Stimulated activated memory B cell treated with anti-CD40 and anti-IgM and Interleukin-4, amounts not matched to agents 10 μg/mL and 1 μg/mL and 100 μg/mL, for 72 hours (primary cell): ENCODE results near the gene NUPR1.
"Not testable (repeated sequence)": the region's sequence is repeated elsewhere in the genome, so short reads cannot be mapped to it uniquely, and the experiment has no call there.

Experiments used
- ATAC-seq: fragments of 150-1000 bp; cut with Tn5 transposase; 2 replicates; pipeline ENCODE4 v1.10.0; 2021
- H3K27ac Mint-ChIP-seq: one replicate; pipeline ENCODE4 v1.8.0; 2022; ENCODE audit warnings: mild to moderate bottlenecking, mixed read lengths
- H3K27me3 Mint-ChIP-seq: one replicate; pipeline ENCODE4 v1.8.0; 2022; ENCODE audit warnings: mixed read lengths
- H3K36me3 Mint-ChIP-seq: one replicate; pipeline ENCODE4 v1.8.0; 2022; ENCODE audit warnings: mixed read lengths
- H3K4me1 Mint-ChIP-seq: one replicate; pipeline ENCODE4 v1.8.0; 2022; ENCODE audit warnings: mixed read lengths
- H3K4me3 Mint-ChIP-seq: one replicate; pipeline ENCODE4 v1.8.0; 2022; ENCODE audit warnings: mild to moderate bottlenecking, moderate library complexity, mixed read lengths
- H3K9me3 Mint-ChIP-seq: one replicate; pipeline ENCODE4 v1.8.0; 2022; ENCODE audit warnings: mixed read lengths

The NUPR1 gene

DNA sequence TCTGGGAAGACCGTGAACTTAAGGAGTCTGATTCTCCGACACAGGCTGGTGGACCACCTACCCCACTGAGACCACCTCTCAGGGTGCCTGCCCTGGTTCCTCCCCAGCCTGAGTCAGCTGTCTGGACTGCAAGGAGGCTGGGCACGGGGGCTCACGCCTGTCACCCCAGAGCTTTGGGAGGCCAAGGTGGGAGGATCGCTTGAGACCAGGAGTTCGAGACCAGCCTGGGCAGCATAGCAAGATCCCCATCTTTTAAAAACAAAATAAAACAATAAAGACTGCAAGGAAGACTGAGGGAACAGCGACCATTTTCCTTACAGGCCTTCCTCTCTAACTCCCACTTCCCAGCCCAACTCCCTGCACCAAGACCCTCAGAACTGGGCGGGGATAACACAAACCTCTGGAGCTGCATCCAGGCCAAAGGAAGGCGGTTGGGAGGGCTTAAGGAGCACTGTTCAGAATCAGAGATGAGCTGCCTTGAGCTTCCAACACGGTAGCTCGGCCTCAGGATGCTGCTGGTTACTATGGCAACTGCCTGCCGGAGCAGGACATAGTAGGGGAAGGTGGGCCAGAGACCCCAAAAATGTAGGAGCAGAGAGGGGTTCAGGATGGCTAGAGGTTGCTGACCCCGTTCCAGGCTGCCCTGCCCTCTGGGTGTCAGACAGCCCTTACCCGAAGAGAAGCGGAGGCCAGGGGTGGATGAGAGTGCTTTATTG is 40.0 kb downstream of the NUPR1 start:
- Mint-ChIP-seq H3K4me3 (no peak overlapping the region), H3K4me1 (peaks cover 40% of the 10 kb centered on the region), H3K36me3 (no peaks in the 10 kb centered on the region), H3K9me3 (no peaks in the 10 kb centered on the region), H3K27ac (no peak overlapping the region), H3K27me3 (no peaks in the 10 kb centered on the region)
- ATAC-seq, result no peak

- no peak for ATAC-seq
- Mint-ChIP-seq H3K4me1 (peaks cover 48% of the 10 kb centered on the region), H3K9me3 (no peaks in the 10 kb centered on the region), H3K36me3 (no peaks in the 10 kb centered on the region), H3K27ac (no peak overlapping the region), H3K4me3 (no peak overlapping the region), H3K27me3 (no peaks in the 10 kb centered on the region)
Measured at GRCh38 chr16:28497861-28498599, 40.7 kb downstream of the NUPR1 start.

DNA sequence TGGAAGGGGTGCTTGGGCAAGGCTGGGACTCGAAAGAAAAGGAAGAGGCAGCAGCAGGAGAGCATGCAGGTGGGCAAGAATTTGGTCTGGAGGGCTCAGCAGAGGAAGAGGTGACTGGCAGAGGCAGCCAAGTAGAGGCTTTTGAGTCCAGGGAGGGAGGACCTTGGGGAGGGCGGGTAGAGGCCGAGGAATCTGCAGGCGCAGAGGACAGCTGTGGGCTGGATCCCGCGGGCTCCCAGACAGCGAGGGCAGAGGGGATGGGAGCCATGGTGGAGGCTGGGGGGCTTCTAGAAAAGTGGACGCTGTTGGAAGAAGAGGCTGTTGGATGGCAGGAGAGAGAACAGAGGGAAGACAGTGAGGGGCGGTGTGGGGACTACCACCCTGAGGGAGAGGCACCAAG is 41.4 kb downstream of the NUPR1 start:
- H3K36me3 Mint-ChIP-seq, result no peaks in the 10 kb centered on the region
- no peak overlapping the region for H3K27ac Mint-ChIP-seq
- H3K4me3 Mint-ChIP-seq, result no peak overlapping the region
- no peaks in the 10 kb centered on the region for H3K27me3 Mint-ChIP-seq
- H3K4me1 Mint-ChIP-seq, result peaks cover 49% of the 10 kb centered on the region
- no peak for ATAC-seq
- no peaks in the 10 kb centered on the region for H3K9me3 Mint-ChIP-seq

DNA sequence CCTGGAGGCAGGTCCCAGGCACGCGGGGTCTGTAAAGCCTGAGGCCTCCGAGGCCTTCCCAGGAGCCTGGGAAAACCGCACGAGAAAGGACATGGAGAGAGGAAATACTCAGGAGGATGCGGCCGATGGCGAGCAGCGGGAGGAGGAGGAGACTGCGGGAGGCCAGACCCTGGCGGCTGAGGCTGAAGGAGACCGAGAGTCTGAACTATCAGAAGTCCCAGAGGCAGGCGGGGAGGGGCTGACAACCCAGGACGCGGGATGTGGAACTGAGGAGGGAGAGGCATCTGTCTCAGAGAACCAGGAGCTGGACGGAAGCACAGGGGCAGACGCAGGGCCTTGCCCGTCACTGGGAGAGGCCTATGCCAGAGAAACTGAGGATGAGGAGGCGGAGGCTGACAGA is 41.9 kb downstream of the NUPR1 start:
- no peaks in the 10 kb centered on the region for H3K9me3 Mint-ChIP-seq
- no peaks in the 10 kb centered on the region for H3K36me3 Mint-ChIP-seq
- peaks cover 49% of the 10 kb centered on the region for H3K4me1 Mint-ChIP-seq
- peak overlapping the region; percentile 100 for H3K27ac Mint-ChIP-seq
- no peak for ATAC-seq
- no peaks in the 10 kb centered on the region for H3K27me3 Mint-ChIP-seq
- no peak overlapping the region for H3K4me3 Mint-ChIP-seq

- no peaks in the 10 kb centered on the region for H3K36me3 Mint-ChIP-seq
- peak overlapping the region; percentile 100 for H3K27ac Mint-ChIP-seq
- no peaks in the 10 kb centered on the region for H3K27me3 Mint-ChIP-seq
- H3K9me3 Mint-ChIP-seq, result no peaks in the 10 kb centered on the region
- ATAC-seq, result no peak
- no peak overlapping the region for H3K4me3 Mint-ChIP-seq
- H3K4me1 Mint-ChIP-seq, result peaks cover 54% of the 10 kb centered on the region
Measured at GRCh38 chr16:28495795-28496749, 42.7 kb downstream of the NUPR1 start.

GRCh38 chr16:28495098-28495793 is 43.5 kb downstream of the NUPR1 start:
- Mint-ChIP-seq H3K27me3 (no peaks in the 10 kb centered on the region), H3K27ac (peak overlapping the region; percentile 100), H3K4me1 (peaks cover 52% of the 10 kb centered on the region), H3K9me3 (no peaks in the 10 kb centered on the region), H3K4me3 (peak overlapping the region; percentile 74), H3K36me3 (no peaks in the 10 kb centered on the region)
- no peak for ATAC-seq

DNA sequence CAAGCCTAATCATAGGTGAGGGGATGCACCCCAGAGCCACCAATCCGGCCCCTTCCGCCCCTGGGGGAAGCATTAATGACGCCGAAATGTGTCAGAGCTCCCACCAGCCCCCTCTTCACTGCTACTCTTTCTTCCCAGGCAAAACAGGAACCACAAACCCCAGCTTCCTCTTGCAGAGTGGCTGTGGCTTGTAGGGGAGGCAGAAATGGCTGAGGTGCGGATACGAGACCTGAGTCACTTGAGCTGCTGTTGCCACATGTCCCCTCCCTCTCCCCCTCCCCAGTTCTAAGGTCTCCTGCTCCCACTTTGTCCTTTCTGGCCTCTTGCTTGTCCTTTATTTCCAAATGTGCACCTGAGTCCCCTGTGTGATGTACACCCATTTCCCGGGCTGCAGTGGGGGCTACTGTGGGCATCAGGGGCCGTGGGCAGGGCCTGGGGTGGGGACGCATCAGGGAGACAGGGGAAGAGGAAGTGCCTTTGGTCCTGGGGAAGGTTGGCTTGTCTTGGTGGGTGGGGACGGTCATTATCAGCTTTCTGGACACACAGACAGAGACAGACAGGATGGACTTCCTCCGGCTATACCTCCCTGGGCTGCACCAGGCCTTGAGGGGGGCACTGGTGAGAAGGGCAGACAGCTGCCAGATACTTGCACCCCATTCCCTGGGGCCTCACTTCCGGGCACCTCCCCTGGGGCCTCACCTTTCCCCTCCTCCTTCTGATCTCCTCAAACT is 44.5 kb downstream of the NUPR1 start, which contains the start of gene APOBR:
TSS of gene APOBR (plus strand) at position 523 of the 731 bp plus-strand sequence. CDS start at position 562, 39 bp downstream.
- Mint-ChIP-seq H3K27ac (peak within 1 kb of the TSS; percentile 100), H3K27me3 (no peaks in the 10 kb centered on the region), H3K4me1 (peaks cover 49% of the 10 kb centered on the region), H3K9me3 (no peaks in the 10 kb centered on the region), H3K36me3 (peaks cover 2% of the 10 kb centered on the region), H3K4me3 (peak within 1 kb of the TSS; percentile 74)
- peak; percentile 84 for ATAC-seq

GRCh38 chr16:28492511-28492910 is 46.3 kb downstream of the NUPR1 start:
- Mint-ChIP-seq H3K36me3 (peaks cover 17% of the 10 kb centered on the region), H3K4me1 (peaks cover 53% of the 10 kb centered on the region), H3K9me3 (no peaks in the 10 kb centered on the region), H3K4me3 (peak overlapping the region; percentile 98), H3K27me3 (no peaks in the 10 kb centered on the region), H3K27ac (peak overlapping the region; percentile 100)
- no peak for ATAC-seq

- ATAC-seq, result peak; percentile 92
- peaks cover 58% of the 10 kb centered on the region for H3K4me1 Mint-ChIP-seq
- peak within 1 kb of the TSS; percentile 98 for H3K4me3 Mint-ChIP-seq
- H3K27ac Mint-ChIP-seq, result peak within 1 kb of the TSS; percentile 100
- no peaks in the 10 kb centered on the region for H3K9me3 Mint-ChIP-seq
- H3K27me3 Mint-ChIP-seq, result no peaks in the 10 kb centered on the region
- H3K36me3 Mint-ChIP-seq, result peaks cover 22% of the 10 kb centered on the region
Measured at GRCh38 chr16:28491970-28492474, 46.8 kb downstream of the NUPR1 start, which contains the start of gene CLN3. TSS of gene CLN3 (minus strand) at chr16:28492074. CDS start at chr16:28491759, 315 bp downstream.

GRCh38 chr16:28491230-28491969 is 47.4 kb downstream of the NUPR1 start:
- Mint-ChIP-seq H3K4me1 (peaks cover 55% of the 10 kb centered on the region), H3K36me3 (peaks cover 28% of the 10 kb centered on the region), H3K4me3 (peak overlapping the region; percentile 98), H3K27ac (peak overlapping the region; percentile 100), H3K9me3 (no peaks in the 10 kb centered on the region), H3K27me3 (no peaks in the 10 kb centered on the region)
- no peak for ATAC-seq

DNA sequence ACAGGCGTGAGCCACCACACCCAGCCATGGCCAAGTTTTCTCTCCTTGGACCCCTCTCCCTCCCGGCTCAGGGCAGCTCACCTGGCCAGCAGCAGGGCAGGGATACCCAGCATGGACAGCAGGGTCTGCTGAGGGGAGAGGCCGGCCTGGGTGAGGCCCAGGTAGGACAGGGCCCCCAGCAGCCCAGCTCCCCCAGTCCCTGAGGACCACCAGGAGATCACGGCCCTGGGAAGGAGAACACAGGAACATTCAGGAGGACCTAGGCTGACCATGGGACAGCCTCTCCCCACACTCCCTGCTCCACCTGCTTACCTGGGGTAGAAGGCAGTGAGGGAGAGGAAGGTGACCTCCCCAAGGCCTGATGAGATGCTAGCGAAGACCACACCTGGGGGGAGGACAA is 52.5 kb downstream of the NUPR1 start:
- H3K27me3 Mint-ChIP-seq, result no peaks in the 10 kb centered on the region
- H3K36me3 Mint-ChIP-seq, result peaks cover 63% of the 10 kb centered on the region
- ATAC-seq, result no peak
- H3K27ac Mint-ChIP-seq, result no peak overlapping the region
- no peak overlapping the region for H3K4me3 Mint-ChIP-seq
- no peaks in the 10 kb centered on the region for H3K9me3 Mint-ChIP-seq
- H3K4me1 Mint-ChIP-seq, result peaks cover 18% of the 10 kb centered on the region

GRCh38 chr16:28483361-28483760 is 55.4 kb downstream of the NUPR1 start:
- peak overlapping the region; percentile 50 for H3K27ac Mint-ChIP-seq
- H3K36me3 Mint-ChIP-seq, result peaks cover 68% of the 10 kb centered on the region
- H3K9me3 Mint-ChIP-seq, H3K4me1 Mint-ChIP-seq, ATAC-seq, H3K27me3 Mint-ChIP-seq, H3K4me3 Mint-ChIP-seq: not testable (repeated sequence)
